Left lung (tissue), 10 donors: ENCODE data around the gene MTURN. TPM values are rescaled to one million over a fixed set of nuclear protein-coding genes. Genes with fewer than 3 reads are reported as not detected.

Experiments
- ATAC-seq: fragments of 200-7000 bp; cut with Tn5 transposase; one replicate; pipeline ENCODE4 v1.9.1; 2020; ENCODE audit warnings: moderate library complexity
- DNase-seq, 4 donors: peaks; one replicate each; pipeline ENCODE4 v3.0.0-alpha.2; 2013 to 2020
- H3K27ac ChIP-seq, 2 donors: fragments of 200-600 bp; sonication (generic) in 1 of 2; one replicate each; pipeline versions ENCODE4 v1.5.0 to v1.8.0; 2020 to 2021
- H3K27me3 ChIP-seq, 2 donors: fragments of 200-600 bp; sonication (generic) in 1 of 2; one replicate each; pipeline versions ENCODE4 v1.5.0 to v1.8.0; 2020 to 2021
- H3K36me3 ChIP-seq, 2 donors: fragments of 200-600 bp; sonication (generic) in 1 of 2; one replicate each; pipeline versions ENCODE4 v1.5.0 to v1.8.0; 2020 to 2021
- H3K4me1 ChIP-seq, 2 donors: fragments of 200-600 bp; one replicate each; pipeline ENCODE4 v1.8.0; 2021
- H3K4me3 ChIP-seq, 2 donors: fragments of 200-600 bp; sonication (generic) in 1 of 2; one replicate each; pipeline versions ENCODE4 v1.5.0 to v1.8.0; 2020 to 2021; ENCODE audit warnings: mild to moderate bottlenecking in 1 of 2
- H3K9me3 ChIP-seq, 2 donors: fragments of 200-600 bp; sonication (generic) in 1 of 2; one replicate each; pipeline versions ENCODE4 v1.5.0 to v1.8.0; 2020 to 2021
- intact Hi-C, 2 donors: fragments of 100-400 bp; cut with DNase I; formaldehyde crosslinking; loops; one replicate each; pipeline versions ENCODE4 v1.11.2 to v1.14.2; 2022
- polyA plus RNA-seq, 6 donors: library from polyadenylated mRNA; unstranded; fragments of 120-200 nt; gene quantifications; one replicate each; pipeline ENCODE4 v1.2.1, GENCODE V29; 2013; ENCODE audit not compliant: insufficient read length in 6 of 6
- total RNA-seq, 2 donors: library from RNA; stranded (reverse); fragmentation: NEBNext Ultra II Directional; extraction: Animal tissue kit (Norgen Biotek cat#: 25700); gene quantifications; one replicate each; pipeline ENCODE4 v1.2.1, GENCODE V29; 2021
- TF ChIP-seq, protein P1 (sequence below), 2 donors: fragments of 200-600 bp; sonication (generic) in 1 of 2; IDR thresholded peaks; one replicate each; pipeline versions ENCODE4 v1.5.0 to v1.8.0; 2021; ENCODE audit warnings: antibody characterized with exemption in 2 of 2
- donor health status: DM: no; HTN: yes; CAD: no.
- donor health status: DM: no; HTN: no; CAD: no.

Gene MTURN
- total and polyA plus RNA-seq, 8 donors: 15.6 to 78.2 (median 67.0) TPM

- H3K4me1 ChIP-seq: peaks cover 0 to 33% of the 10 kb centered on the region in 2 donors
- H3K4me3 ChIP-seq: peak overlapping the region; percentile 64 to 98
- TF ChIP-seq, protein P1, sequence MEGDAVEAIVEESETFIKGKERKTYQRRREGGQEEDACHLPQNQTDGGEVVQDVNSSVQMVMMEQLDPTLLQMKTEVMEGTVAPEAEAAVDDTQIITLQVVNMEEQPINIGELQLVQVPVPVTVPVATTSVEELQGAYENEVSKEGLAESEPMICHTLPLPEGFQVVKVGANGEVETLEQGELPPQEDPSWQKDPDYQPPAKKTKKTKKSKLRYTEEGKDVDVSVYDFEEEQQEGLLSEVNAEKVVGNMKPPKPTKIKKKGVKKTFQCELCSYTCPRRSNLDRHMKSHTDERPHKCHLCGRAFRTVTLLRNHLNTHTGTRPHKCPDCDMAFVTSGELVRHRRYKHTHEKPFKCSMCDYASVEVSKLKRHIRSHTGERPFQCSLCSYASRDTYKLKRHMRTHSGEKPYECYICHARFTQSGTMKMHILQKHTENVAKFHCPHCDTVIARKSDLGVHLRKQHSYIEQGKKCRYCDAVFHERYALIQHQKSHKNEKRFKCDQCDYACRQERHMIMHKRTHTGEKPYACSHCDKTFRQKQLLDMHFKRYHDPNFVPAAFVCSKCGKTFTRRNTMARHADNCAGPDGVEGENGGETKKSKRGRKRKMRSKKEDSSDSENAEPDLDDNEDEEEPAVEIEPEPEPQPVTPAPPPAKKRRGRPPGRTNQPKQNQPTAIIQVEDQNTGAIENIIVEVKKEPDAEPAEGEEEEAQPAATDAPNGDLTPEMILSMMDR (IDR thresholded peaks at IDR 0.05): no peak
- intact Hi-C loops: no loop called here
- DNase-seq: peak; percentile 77 to 91 (median 82)
- H3K27me3 ChIP-seq: no peaks in the 10 kb centered on the region
- peak overlapping the region; percentile 87 to 89 for H3K27ac ChIP-seq
- peak; percentile 72 for ATAC-seq
- H3K9me3 ChIP-seq: no peaks in the 10 kb centered on the region
- H3K36me3 ChIP-seq: no peaks in the 10 kb centered on the region
Observed at GRCh38 chr7:30135301-30136116, 723 bp downstream of the MTURN start.

DNA sequence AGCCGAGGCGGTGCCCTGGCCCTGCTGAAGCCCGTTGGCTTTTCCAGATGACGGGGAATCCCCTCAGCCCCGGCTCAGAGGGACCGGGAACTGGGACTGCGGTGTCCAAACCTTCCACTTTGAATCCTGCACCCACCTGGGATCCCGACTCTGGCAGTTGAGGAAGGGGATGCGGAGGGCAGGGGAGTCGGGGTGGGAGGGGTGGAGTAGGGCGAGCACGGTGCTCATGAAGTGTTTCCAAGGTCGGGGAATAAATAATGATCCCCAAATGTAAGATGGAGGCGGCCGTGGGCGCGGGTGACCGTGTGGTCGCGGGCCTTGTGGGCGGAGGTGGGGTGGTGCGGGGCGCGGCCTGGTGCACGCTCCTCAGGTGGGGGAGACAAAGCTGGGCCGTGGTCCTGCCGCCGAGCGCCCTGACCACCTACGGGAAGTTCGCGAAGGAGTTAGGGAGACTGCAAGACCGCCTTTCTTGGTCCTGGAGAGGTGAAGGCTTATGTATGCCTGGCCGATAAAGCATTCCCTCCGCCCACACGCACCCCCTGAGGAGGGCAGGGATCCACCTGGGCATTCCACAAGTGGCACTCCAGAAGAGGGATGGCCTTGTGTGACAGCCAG is 1.4 kb downstream of the MTURN start:
- Histone ChIP-seq H3K4me1 (peaks cover 0 to 33% of the 10 kb centered on the region in 2 donors), H3K36me3 (no peaks in the 10 kb centered on the region), H3K27ac (peak overlapping the region; percentile 87 to 89), H3K4me3 (peak overlapping the region; percentile 64 to 98), H3K9me3 (no peaks in the 10 kb centered on the region), H3K27me3 (no peaks in the 10 kb centered on the region)
- TF ChIP-seq, protein P1 (IDR thresholded peaks at IDR 0.05): no peak
- intact Hi-C loops: no loop called here
- DNase-seq: peak in 2 of 4 donors; percentile 38 to 77
- ATAC-seq: peak; percentile 21

GRCh38 chr7:30136743-30137485 is 2.1 kb downstream of the MTURN start:
- no peaks in the 10 kb centered on the region for H3K9me3 ChIP-seq
- no peaks in the 10 kb centered on the region for H3K36me3 ChIP-seq
- intact Hi-C loops: no loop called here
- peak overlapping the region in 1 of 2 donors; percentile 89 for H3K27ac ChIP-seq
- H3K27me3 ChIP-seq: no peaks in the 10 kb centered on the region
- peak overlapping the region; percentile 64 to 98 for H3K4me3 ChIP-seq
- TF ChIP-seq, protein P1 (IDR thresholded peaks at IDR 0.05): no peak
- peaks cover 2 to 33% of the 10 kb centered on the region in 2 donors for H3K4me1 ChIP-seq
- ATAC-seq (no peak), DNase-seq (no peak)

GRCh38 chr7:30139836-30140384 is 5.1 kb downstream of the MTURN start:
- no peak for ATAC-seq
- intact Hi-C loops: no loop called here

More at GRCh38 chr7:30139836-30140384, 5.1 kb downstream of the MTURN start:
- H3K36me3 ChIP-seq: no peaks in the 10 kb centered on the region
- peak in 1 of 4 donors; percentile 12 for DNase-seq
- no peak overlapping the region for H3K4me3 ChIP-seq
- H3K9me3 ChIP-seq: no peaks in the 10 kb centered on the region
- TF ChIP-seq, protein P1 (IDR thresholded peaks at IDR 0.05): no peak
- H3K4me1 ChIP-seq: peaks cover 13 to 40% of the 10 kb centered on the region in 2 donors
- H3K27ac ChIP-seq: peak overlapping the region; percentile 3 to 48
- no peaks in the 10 kb centered on the region for H3K27me3 ChIP-seq
